ENCODE measurements around the gene ADAMTS12.

Gene ADAMTS12

GRCh38 chr5:33807771-33808170, 84.0 kb downstream of the ADAMTS12 start:
- no peak for DNase-seq (ENCODE audit: low read depth in 2 of 2)

- DNase-seq (ENCODE audit: low read depth in 2 of 2): no peak
Observed at GRCh38 chr5:33806738-33807442, 84.9 kb downstream of the ADAMTS12 start.

DNA sequence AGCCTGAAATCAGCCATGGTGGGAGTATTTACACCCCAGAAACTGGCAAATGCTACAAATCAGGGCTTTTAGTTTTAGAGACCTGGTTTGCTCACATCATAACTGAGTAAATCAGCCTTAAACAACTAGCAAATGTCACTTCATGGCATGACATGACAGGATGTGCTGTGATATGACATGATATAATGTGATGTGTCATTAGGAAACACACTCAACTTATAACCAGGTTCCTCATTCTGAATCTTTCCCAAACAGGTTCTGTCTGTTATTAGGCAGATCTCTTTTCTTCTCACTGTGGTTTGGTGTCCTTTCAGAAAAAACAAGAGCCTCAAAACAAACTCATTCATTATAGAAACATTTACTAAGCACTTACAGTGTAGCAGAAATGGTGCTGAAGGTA, 90.5 kb downstream of the ADAMTS12 start:
- no peak for DNase-seq (ENCODE audit: low read depth in 2 of 2)

DNA sequence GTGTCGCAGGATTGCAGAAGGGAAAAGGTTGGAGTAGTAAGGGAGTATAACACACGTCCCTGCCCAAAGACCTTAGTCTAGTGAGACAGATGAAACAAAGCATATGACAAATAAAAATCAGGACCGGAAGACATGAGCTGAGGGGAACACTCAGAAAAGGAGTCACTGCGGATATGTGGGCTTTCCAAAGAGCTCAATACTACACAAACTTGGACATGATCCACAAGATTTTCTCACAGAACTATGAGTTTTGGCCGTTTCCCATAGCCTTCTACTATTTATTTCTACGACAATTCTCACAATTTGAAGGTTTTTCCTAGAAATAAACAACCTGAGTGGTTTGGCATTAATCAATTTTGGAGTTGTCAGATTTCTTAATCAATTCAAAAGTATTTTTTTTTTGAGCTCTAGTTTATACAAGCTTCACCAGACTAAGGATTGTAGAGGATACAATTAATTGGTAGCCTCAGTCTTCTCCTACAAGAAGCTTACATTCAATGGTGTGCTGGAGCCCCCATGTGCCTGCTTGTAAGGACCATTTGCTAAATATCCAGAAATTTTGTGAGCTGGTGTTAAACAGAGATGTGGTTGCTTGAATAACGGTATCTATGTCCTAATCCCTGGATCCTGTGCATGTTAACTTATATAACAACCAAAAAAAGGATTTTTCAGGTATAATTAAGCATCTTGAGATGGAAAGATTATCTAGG, 91.4 kb downstream of the ADAMTS12 start:
- no peak for DNase-seq (ENCODE audit: low read depth in 2 of 2)

GRCh38 chr5:33795496-33795895, 96.3 kb downstream of the ADAMTS12 start:
- no peak for DNase-seq (ENCODE audit: low read depth in 2 of 2)

DNA sequence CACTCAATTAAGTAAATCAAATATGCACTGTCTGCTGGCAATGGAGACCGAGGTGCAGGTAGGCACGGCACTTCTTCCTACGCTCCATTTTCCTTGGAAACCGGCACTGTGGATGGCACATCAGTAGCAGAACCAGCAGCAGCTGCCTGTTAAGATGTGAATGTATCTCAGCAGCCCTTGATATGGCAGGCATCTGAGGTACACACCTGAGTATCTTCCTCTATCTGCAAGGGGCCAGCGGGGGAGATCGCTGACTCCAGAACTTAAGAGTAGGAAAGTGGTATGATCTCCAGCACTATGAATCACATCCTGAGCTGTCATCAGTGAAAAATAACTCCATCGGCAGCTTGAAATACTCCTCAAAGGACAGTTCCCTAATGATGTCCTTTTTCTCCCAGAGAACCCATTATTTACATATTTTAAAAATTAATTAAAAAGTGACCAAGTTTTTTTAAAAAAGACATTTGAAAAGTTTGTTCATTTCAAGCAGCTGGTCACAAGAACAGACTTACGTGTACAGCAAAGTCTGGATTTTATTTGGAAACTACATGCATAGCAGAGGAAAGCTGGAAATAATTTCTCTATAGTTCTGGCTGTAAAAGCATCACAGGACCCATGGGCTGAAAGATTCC, 97.1 kb downstream of the ADAMTS12 start:
- DNase-seq (ENCODE audit: low read depth in 2 of 2): no peak

DNA sequence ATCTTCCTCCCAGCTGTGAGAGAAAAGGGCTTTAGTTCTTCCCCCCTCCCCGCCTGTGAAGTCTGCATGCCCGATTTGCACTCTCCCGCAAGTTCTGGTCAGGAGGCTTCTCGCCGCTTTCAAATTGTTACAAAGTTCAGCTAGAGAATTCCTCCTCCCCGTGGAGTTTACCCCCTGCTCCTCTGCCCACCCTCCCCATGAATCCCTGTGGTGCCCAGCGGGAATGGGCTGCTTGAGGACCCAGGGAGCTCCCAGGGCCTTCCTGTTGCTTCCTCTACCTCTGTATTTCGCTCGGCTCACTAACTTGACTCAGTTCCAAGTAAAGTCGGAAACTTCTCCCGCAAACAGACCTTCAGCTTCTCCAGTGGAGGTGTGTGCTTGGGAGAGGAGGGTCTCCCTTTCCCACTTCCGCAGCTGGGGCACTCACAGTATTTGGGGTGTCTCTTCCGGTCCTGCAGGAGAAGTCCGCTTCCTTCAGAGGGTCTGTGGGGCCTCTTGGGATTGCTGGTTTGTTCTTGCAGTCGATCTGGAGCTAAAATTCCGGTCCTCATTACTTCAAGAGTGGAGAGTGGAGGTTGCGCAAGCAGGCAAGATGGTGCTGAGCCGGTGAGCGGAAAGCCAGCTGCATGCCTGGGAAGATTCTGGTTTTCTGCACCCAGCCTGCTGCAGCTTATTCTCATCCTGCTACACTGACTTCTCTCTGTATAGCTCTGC, 97.8 kb downstream of the ADAMTS12 start:
- DNase-seq (ENCODE audit: low read depth in 2 of 2): no peak

DNA sequence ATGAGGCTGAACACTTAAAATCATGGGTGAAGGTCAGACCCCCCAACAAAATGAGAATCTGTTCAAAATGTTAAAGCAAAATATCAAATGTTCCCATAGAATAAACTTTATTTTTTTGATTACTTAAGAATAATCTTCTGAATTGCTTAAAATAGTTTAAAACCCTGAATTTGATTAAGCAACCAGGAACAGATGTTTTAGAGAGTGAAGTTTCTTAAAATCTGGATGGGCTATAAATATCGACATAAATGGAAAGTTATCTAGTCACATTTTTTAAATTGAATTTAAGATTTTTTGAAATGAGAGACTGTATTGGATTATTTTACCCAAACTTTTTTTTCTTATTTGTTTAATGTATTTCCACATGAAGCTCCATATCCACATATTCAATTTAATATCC, 98.5 kb downstream of the ADAMTS12 start:
- no peak for DNase-seq (ENCODE audit: low read depth in 2 of 2)

DNA sequence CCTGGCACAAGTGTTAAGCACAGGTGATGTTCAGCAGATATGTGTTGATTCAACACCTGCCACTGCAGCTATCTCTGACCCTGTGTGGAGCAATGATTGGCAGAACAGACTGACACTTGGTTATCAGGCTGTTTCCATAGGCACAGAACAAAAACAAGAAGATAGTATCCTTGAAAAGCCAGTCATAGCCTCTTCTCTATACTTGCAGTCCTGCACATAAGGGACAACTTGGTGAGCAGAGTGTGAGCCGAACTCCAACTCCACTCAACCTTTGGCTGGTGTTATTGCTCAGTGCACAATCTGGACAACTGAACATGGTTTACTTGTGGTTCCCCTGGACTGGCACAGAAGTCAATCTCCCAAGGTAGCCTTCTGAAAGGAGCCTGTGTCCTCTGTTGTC, 99.2 kb downstream of the ADAMTS12 start:
- no peak for DNase-seq (ENCODE audit: low read depth in 2 of 2)

GRCh38 chr5:33789567-33789957, 102.2 kb downstream of the ADAMTS12 start:
- DNase-seq (ENCODE audit: low read depth in 2 of 2): no peak

DNA sequence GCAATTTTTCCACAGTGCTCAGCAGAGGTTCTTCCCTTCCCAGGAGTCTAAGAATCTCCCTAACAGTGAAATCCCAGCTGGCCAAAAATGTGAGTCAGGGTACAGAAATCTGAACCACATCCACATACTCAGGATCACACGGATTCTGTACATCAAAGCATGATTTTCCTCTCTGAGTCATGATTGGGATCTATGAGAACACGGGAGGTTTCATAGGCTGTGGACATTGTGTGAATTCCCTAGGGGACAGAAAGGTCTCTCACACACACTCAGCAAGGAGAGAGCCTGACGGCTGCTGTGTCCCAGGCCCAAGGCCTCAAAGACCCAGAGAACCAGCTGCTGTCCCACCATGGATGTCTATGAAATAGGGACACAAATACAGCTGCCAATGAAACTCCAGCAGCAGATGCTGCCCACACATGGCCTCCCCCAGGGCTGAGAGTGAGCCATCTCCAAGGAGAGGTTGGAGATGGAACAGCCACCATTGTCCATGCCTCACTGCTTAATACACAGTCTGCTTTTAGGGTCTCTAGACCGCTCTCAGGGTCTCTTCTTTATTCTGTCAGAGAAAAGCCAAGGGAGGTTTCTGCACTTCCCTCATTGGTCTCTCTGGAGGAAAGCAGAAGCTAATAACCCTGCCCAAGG, 102.7 kb downstream of the ADAMTS12 start:
- no peak for DNase-seq (ENCODE audit: low read depth in 2 of 2)

DNA sequence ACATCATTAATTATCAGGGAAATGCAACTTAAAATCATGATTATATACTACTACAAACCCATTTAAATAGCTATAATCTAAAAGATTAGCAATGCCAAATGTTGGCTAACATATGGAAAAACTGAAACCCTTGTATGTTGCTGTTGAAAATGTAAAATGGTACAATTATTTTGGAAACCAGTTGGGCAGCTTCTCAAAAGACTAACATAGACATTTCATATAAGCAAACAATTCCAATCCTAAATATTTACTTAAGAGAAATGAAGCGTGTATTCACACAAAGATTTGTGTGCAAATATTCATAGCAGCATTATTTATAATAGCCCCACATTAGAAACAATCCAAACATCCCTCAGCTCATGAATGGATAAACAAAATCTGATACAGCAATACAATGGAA, 106.2 kb downstream of the ADAMTS12 start:
- no peak for DNase-seq (ENCODE audit: low read depth in 2 of 2)

DNA sequence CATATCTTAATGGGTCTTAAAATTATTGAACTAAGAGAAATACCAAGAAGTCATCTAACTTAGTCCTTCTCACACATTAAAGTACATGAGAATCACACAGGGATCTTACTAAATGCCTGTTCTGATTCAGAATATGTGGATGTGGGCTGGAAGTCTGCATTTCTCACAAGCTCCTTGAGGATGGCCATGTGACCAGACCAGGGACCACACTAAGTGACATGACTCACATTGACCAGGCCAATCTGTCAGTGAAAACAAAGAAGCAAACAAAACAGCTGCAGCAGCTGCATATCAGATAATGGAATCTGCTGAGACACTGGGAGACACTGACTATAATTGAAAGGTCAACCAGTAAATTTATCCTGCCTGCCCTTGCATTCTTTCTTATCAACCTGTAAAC, 110.5 kb downstream of the ADAMTS12 start:
- DNase-seq (ENCODE audit: low read depth in 2 of 2): no peak

GRCh38 chr5:33776151-33776660, 115.6 kb downstream of the ADAMTS12 start:
- DNase-seq (ENCODE audit: low read depth in 2 of 2): no peak

- DNase-seq (ENCODE audit: low read depth in 2 of 2): no peak
Observed at GRCh38 chr5:33774341-33774740, 117.4 kb downstream of the ADAMTS12 start.

DNA sequence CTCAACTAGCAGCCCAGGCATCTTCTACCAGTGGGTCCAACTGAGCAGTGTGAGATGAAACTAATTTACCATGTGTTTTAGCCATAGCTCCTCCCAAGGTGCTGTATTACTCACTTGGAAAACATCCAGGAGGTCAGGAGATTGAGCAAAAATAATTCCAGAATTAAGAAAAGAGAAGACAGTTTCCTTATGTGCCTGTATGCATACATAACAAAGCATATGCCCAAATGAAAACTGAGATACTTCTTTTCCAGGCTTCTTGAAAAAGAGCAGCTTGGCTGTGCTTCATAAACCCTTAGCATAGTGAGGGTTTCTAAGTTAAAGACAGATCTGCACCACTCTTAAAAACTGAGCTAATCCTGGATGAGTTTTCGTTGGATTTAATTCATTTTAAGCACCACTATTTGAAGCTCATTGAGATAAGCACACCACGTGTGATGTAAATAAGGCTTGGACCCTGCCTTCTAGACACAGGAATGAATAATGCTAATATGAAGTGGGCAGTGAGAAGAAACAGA, 119.4 kb downstream of the ADAMTS12 start:
- no peak for DNase-seq (ENCODE audit: low read depth in 2 of 2)

DNA sequence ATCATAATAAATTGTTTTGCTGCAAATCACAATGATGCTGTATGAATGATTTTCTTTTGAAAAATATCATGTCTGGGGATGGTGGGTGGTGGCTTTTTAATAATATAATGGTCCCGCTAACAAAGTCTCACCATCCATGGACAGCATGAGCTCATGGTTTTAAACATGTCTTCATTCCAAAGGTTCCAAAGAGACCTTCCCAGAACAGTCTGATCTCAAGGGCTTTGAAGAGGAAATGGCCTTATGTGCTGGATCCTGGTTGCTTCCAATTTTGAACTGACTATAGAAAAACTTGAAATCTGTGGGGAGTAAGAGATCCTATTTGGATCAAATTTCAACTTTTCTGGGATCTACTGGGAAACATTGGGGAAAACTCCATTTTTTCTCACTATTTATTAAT, 121.8 kb downstream of the ADAMTS12 start:
- no peak for DNase-seq (ENCODE audit: low read depth in 2 of 2)

DNA sequence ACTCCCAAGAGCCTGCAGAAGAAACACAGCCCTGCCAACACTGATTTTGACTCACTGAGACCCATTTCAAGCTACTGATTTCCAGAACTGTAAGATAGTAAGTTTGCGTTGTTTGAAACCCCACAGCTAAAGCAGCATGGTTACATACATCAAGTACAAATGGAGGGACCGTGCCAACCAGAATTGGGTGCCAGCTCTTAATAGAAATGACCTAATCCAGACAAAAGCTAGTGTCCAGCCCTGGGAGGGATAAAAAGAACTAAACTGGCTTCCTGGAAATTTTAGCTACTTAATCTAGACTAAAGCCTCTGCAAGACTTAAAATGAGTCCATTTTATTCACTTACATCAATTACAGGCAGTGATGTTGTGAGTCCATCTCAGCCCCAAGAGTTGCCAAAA, 122.6 kb downstream of the ADAMTS12 start:
- no peak for DNase-seq (ENCODE audit: low read depth in 2 of 2)

DNA sequence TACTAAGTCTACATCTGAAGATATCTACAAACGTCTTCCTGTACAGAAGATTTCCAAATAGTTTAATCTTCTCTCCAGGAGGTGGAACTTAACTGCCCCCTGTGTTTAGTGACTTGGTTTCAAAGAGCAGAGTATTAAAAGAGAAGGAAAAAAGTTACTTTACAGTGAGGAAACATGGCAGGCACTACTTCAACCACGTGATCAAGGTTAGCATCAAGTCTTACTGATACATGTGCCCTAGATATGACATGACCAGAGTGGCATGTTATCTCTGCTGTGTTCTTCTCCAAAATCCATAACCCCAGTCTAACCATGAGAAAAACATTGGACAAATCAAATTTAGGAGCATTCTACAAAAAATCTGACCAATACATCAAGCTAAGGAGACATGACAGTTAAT, 125.8 kb downstream of the ADAMTS12 start:
- no peak for DNase-seq (ENCODE audit: low read depth in 2 of 2)

DNA sequence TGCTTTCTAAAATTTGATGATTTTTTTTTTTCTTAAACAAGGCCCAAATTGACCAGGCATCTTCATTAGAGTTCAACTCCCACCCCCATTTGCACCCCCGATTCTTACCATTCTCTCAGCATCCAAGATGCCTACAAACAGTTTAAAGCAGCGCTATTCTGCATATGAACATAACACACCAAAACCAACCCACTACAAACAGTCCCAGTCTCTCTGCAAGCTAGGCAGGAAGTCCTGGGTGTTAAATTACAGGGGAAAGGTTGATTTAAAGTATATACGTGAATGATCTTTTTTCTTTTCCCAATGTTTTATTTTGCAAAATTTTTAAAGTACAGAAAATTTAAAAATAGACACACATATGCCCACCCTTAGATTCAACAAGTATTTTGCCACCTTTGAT, 127.0 kb downstream of the ADAMTS12 start:
- no peak for DNase-seq (ENCODE audit: low read depth in 2 of 2)

DNA sequence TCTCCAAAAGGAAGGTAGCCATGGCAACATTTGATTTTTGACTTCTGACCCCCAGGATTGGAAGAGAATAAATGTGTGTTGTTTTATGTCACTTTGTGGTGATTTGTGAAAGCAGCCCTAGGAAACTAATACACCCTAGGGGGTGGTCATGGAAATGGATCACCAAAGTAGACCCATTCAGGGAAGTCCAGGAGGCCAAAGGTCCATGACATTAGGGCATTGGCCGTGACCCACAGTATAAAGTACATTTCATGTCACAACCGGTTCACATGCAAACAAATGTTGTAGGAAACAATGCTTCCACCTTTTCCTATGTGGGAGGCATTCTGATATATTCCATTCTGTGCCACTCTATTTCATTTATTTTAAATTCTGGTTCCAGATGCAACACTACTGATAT, 128.4 kb downstream of the ADAMTS12 start:
- no peak for DNase-seq (ENCODE audit: low read depth in 2 of 2)

DNA sequence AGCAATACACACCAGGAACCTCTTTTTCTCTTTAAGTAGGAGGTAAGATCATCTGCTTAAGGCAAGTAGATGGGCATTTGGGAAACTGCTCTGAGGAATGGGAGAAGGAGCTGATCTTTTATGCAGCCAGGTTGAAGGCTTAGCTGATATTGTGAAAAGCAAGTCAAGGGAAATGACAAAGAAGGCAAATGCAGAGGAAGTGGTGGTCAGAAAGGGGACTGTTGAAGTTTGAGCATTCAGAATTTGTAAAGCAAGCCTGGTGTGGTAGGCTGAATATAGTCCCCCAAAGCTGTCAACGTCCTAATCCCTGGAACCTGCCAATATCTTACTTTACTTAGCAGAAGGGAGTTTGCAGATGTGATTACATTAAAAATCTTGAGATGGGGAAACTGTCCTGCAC, 128.9 kb downstream of the ADAMTS12 start:
- DNase-seq (ENCODE audit: low read depth in 2 of 2): no peak

Measured in stimulated activated CD8-positive, alpha-beta memory T cell treated with anti-CD3 and anti-CD28 coated beads, Interleukin-15, amount 100 ng/mL, for 4 hours (primary cell).